ENCODE results near the gene DLGAP3.
"Not testable (repeated sequence)": the region's sequence is repeated elsewhere in the genome, so short reads cannot be mapped to it uniquely, and the experiment has no call there.

The DLGAP3 gene

GRCh38 chr1:34929497-34929852 lies at the start of gene DLGAP3:
DLGAP3 (minus strand) TSS chr1:34929650; CDS start chr1:34905383, 24,267 bp downstream.
- peak; percentile 78 for DNase-seq

GRCh38 chr1:34978921-34979320 lies 49.5 kb upstream of the DLGAP3 start:
- DNase-seq = no peak

DNA sequence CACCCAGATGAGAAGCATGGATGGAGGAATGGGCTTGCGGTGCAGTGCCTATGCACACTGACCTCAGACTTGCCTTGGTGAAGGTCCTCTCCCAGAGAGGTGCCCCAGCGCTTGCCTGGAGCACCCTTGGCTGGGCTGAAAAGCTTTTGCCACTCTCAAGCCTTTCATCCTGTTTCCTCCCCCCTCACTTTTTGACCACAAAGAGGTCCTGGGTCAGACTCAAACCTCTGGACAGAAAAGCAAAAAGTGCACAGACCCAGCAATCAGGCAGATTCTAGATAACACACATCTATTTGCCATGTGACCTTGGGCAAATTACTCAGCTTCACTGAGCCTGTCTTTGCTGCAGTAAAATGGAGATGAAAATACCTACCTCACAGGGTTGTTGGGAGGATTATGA lies 48.4 kb upstream of the DLGAP3 start:
- DNase-seq = no peak

GRCh38 chr1:34977210-34977471 lies 47.7 kb upstream of the DLGAP3 start:
- no peak for DNase-seq

DNA sequence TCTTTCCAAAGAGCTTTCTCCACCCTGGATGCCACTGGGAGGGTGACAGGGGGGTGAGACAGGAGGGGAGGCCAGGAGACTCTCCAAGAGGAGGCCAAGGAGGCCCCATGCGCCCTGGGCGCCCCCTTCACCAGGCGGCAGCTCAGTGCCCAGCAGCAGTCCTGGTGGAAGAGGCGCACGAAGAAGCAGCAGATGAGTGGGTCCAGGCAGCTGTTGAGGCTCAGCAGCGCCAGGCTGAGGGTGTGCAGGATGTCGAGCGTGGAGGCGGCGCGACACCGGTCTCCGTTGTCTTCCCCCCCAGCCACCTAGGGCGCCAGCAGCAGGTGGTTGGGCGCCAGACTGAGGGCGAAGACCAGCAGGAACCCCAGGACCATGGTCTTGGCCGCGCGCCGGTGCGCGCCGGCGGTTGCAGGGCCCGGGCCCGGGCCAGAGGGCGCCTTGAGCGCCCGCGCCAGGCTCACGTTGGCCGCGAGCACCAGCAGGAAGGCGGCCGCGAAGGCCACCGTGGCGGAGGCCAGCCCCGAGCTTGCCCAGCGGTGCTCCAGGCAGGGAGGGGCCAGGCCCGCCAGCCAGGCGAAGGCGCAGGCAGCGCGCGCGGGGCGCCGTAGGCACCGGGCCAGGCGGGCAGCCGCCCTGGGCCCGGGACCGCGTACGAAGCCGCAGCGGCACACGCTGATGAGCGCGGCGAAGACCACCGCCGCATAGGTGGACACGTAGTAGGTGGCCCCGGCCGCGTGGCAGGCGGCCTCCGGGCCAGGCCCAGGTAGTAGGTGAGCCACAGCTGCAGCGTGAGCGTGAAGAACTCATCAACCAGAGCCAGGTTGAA lies 47.1 kb upstream of the DLGAP3 start:
- no peak for DNase-seq

GRCh38 chr1:34975771-34976170 lies 46.3 kb upstream of the DLGAP3 start:
- DNase-seq = no peak

DNA sequence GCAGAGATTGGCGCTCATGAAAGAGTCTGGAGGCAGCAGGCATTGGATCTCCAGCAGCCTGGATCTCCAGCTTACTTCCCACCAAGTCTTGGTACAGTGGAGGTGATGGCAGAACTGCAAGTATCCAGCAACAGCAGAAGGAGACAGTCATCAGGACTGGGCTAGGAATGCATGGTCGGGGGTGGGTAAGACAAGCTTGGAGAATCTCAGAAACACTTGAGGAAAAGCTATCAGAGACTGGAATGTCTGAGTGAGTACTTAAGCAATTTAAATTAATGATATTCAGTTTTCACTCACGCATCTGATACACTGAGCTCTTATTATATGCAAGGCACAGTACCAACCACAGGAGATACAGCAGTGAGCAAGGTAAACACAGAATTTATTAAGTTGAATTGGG lies 45.9 kb upstream of the DLGAP3 start:
- DNase-seq = no peak

GRCh38 chr1:34974626-34975025 lies 45.2 kb upstream of the DLGAP3 start:
- no peak for DNase-seq

- no peak for DNase-seq
These were observed 43.9 kb upstream of the DLGAP3 start for GRCh38 chr1:34973326-34973725.

DNA sequence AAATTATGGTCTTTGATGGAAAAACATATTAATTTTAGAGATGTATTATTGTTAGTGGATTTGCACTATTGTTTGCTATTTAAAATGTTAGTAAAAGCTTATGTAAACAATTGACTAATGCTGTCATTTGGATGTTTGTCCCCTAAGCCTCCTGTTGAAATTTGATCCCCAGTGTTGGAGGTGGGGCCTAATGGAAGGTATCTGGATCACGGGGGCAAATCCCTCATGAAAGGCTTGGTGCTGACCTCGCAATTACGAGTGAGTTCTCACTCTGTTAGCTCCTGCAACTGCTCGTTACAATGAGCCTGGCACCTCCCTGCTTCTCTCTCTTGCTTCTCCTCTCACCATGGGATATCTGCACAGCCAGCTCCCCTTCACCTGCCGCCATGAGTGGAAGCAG lies 41.4 kb upstream of the DLGAP3 start:
- peak; percentile 59 for DNase-seq

GRCh38 chr1:34970220-34970735 lies 40.8 kb upstream of the DLGAP3 start:
- DNase-seq = no peak

GRCh38 chr1:34968297-34968696 lies 38.8 kb upstream of the DLGAP3 start:
- not testable (repeated sequence) for DNase-seq

DNA sequence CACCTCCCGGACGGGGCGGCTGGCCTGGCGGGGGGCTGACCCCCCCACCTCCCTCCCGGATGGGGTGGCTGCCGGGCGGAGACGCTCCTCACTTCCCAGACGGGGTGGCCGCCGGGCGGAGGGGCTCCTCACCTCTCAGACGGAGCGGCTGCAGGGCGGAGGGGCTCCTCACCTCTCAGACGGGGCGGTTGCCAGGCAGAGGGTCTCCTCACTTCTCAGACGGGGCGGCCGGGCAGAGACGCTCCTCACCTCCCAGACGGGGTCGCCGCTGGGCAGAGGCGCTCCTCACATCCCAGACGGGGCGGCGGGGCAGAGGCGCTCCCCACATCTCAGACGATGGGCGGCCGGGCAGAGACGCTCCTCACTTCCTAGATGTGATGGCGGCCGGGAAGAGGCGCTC lies 38.2 kb upstream of the DLGAP3 start:
- not testable (repeated sequence) for DNase-seq

DNA sequence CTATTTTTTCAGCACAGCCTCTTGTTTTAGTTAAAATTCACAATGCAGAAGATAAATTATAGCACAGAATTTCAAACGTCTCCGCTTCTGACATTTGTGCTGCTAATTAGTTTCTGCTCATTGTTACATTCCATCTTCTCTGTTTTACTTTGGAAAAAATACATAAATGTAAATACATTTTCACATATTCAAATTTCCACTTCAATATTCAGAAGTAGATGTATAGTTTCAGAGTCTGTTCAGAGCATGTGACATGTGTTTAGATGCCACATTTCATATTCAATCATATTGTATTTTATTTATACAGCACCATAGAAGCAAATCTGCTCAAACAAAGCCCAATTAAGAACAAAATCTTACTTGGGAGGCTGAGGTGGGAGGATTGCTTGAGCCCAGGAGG lies 36.1 kb upstream of the DLGAP3 start:
- DNase-seq = no peak

GRCh38 chr1:34950428-34950827 lies 21.0 kb upstream of the DLGAP3 start:
- DNase-seq = no peak

DNA sequence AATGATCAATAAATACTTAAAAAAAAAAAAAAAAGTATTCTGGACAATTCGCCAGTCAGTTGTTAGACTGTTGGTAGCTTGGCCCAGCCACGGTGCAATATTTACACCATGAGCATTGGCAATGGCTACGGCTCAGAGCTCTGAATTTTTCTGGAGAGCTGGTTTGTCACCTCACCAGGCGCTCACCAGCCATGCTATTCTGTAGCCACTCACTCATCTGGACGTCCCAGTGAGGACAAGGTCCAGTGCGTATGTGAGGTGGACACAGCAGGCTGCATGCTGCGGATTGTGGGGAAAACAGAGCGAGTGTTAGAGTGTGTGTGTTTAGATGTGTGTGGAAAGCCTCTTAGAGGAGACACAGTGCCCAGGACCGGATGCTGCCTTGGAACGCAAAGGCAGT lies 19.3 kb upstream of the DLGAP3 start:
- not testable (repeated sequence) for DNase-seq

DNA sequence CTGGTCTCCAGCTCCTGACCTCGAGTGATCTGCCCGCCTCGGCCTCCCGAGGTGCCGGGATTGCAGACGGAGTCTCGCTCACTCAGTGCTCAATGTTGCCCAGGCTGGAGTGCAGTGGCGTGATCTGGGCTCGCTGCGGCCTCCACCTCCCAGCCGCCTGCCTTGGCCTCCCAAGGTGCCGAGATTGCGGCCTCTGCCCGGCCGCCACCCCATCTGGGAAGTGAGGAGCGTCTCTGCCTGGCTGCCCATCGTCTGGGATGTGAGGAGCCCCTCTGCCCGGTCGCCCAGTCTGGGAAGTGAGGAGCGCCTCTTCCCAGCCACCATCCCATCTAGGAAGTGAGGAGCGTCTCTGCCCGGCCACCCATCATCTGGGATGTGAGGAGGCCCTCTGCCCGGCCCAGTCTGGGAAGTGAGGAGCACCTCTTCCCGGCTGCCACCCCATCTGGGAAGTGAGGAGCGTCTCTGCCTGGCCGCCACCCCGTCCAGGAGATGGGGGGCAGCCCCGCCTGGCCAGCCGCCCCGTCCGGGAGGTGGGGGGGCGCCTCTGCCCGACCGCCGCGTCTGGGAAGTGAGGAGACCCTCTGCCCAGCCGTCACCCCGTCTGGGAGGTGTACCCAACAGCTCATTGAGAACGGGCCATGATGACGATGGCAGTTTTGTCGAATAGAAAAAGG lies 18.3 kb upstream of the DLGAP3 start:
- DNase-seq = not testable (repeated sequence)

GRCh38 chr1:34946211-34946610 lies 16.8 kb upstream of the DLGAP3 start:
- DNase-seq = no peak

- not testable (repeated sequence) for DNase-seq
These were observed 12.3 kb upstream of the DLGAP3 start for GRCh38 chr1:34941798-34942197.

DNA sequence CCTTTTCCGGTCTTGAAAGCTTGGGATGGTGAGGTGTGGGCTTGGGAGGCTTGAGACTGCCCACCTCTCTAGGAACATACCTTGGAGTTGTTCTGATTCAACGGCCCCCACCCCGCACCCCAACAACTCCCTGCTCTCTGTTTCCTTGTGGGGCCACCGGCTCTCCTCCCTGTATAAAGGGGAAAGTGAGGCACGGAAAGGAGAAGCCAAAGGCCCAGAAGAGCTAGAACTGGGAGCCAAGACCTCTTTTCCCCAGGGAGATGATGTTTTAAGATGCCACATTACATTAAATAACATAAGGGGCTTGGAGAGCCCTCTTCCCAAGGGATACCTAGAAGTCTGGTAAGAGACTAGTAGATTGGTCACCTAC lies 1.2 kb upstream of the DLGAP3 start:
- DNase-seq = no peak

DNA sequence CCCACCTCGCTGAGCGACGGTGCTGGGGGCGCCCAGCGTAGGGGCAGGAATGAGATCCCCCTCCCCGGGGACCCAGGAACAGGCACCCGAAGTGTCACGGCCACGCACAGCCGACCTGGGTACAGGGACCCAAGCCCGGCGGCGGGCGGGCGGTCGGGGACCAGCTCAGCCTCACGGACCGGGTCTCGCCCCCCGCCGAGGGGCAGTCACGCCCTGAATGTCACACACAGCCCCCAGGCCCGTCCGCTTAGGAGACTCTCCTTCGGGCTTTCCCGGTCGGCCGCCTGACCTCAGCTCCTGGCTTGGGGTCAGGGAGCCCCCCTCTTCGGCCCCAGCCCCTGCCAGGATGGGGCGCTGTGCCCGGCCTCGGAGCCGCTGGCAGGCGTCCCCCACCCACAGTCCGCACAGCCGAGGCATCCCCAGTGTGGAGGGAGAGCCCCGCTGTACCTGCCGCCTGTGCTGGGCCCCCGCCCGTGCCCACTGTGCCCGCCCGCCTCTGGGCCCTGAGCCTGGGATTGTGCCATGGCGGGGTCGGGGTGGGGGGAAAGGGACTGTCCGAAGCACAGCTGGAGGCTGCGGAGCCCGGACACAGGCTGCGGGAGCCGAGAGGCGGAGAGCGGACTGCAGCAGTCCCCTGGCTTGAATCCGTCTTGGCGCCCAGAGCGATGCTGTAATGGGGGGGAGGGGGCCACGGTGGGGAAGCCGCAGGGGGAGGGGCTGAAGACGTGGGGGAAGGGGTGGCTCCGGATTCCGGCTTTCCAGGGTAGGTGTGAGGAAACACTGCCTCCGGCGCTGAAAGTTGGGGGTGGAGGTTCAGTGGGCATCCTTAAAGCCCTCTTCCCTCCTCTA lies 627 bp upstream of the DLGAP3 start:
- DNase-seq = peak; percentile 43

- peak; percentile 45 for DNase-seq
These were observed 552 bp downstream of the DLGAP3 start for GRCh38 chr1:34928699-34929496.

Measured in NCI-H69 (cell line).